Measurements from ENCODE around the gene NSUN2.
"Not testable (repeated sequence)": the region's sequence is repeated elsewhere in the genome, so short reads cannot be mapped to it uniquely, and the experiment has no call there.

NSUN2 gene

GRCh38 chr5:6583049-6583880, 49.6 kb downstream of the NSUN2 start:
- no peak for DNase-seq (ENCODE audit: low read depth)

GRCh38 chr5:6582507-6583048, 50.3 kb downstream of the NSUN2 start:
- no peak for DNase-seq (ENCODE audit: low read depth)

DNA sequence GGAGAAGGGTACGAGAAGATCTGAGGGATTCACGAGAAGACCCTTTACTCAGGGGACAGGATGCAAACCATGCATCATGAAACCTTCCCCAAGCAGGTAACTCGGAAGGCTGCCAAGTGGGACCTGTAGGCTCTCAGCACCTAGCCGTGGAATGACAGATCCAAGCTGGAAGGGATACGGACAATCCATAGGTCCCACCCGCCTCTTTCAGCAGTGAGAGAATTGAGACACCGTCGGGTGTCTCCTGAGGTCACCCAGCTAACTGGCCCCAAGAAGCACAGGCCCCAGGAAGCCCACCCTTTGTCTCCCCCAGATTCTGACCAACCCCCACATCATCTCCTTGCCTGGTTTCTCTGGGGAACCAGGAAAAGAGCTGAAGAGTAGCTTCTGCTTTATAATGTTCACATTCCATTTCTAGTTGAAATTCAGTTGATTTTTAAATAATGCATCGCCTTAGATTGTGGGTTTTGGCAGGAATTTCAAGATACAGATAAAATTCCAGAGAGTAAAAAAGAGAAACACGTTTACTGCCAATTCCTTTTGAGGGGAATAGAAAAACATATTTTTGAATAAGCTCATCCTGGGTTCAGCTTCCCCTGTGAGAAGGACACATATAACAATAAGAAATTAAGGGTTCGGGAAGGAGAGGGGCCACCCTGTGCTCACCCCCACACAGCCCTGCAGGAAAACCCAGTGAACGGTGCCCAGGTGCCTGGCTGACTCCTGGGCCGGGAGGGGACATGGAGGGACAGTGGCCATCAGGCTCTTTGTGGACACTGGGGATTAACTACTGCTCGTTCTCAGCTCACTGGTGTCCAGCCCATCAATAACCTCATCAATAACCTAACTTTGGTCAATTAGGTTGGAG, 51.1 kb downstream of the NSUN2 start:
- DNase-seq (ENCODE audit: low read depth), result no peak

DNA sequence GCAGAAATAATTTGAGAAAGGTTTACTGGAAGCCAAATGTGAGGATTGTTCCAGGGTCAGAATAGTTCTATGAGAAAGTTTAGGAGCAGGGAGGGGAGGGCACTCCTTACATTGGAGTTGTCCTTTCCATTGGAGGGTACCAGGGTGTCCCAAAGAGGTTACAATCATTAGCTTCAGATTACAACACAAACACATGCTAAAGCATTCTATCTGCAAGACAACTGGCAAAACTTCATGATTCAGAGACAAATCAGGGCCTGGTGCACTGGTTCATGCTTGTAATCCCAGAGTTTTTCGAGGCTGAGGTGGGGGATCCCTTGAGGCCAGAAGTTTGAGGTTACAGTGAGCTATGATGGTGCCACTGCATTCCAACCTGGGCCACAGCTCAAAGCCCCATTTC, 51.8 kb downstream of the NSUN2 start:
- DNase-seq (ENCODE audit: low read depth), result no peak

- no peak for DNase-seq (ENCODE audit: low read depth)
Measured at GRCh38 chr5:6579535-6579934, 53.3 kb downstream of the NSUN2 start.

- DNase-seq (ENCODE audit: low read depth), result no peak
Measured at GRCh38 chr5:6578676-6579343, 54.0 kb downstream of the NSUN2 start.

DNA sequence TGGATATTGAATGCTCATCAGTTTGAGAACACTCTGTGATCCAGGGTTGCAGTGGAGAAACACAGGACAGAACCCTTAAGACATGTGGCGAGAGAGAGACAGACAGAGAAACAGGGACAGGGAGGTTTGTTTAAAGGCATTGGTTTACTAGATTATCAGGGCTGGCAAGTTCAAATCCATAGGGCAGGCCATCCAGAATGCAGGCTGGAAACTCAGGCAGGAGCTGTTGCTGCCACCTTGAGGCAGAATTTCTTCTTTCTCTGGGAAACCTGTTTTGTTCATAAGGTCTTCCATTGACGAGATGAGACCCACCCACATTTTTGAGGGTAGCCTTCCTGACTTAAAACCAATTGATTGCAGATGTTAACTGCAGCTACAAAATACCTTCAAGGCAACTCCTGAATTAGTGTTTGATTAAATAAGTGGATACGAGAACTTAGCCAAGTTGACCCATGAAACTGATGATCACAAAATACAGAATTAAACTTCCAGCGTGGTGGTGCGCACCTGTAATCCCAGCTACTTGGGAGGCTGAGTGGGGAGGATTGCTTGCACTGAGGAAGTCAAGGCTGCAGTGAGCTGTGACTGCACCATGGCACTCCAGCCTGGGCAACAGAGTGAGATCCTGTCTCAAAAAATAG, 55.9 kb downstream of the NSUN2 start:
- peak; percentile 49 for DNase-seq (ENCODE audit: low read depth)

DNA sequence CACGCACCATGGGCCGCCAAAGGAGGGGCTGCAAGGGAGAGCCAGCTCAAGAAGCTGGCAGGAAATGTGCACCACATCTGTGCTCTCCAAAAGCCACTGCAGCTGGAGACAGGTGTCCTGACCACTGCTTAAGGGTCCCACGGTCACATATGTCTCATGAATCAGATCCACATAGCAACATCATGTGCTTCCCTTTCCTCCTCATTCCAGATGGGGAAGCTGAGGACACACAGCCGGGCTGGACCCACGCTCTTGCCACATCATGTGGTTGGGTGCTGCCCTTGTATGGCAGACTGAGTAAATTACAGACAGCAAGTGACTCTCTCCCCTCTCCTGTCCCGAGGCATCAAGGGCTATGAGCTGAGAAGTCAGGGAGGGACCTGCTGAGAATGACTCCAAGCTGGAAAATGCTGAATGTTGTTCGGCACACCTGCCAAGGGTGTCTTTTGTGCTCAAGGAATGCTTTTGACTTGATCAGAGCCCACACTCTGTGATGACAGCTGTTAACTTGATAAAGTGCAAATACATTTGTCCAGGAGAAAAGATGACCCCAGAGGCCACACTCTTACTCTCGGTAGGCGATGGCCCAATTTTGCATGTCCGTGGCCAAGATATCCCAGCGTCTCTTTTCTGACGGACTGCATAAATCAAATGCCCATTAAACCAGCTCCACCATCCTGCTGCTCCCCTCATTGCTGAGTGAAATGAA, 58.2 kb downstream of the NSUN2 start:
- no peak for DNase-seq (ENCODE audit: low read depth)

- DNase-seq (ENCODE audit: low read depth), result no peak
Measured at GRCh38 chr5:6574111-6574510, 58.7 kb downstream of the NSUN2 start.

DNA sequence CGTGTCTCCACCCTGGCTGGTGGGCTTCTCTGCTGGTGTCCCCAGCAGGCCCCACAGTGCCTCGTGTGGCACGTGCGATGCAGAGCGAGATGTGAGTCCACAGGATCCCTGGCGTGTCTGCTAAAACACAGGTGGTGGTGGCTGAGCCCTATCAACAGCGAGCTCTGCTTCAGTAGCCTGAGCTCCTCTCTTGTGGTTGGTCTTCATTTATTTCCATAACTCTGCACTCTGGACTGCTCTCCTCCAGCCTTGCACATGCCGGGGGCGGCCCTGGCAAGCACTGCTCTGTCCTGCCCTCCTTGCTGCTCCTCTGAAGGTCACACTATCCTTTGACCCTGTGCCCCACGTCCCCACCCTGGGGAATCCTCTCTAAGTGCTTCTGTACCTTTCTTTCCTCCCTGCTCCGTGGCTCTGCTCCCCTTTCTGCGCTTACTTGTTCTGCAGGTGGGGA, 59.2 kb downstream of the NSUN2 start:
- no peak for DNase-seq (ENCODE audit: low read depth)

GRCh38 chr5:6572825-6573380, 59.9 kb downstream of the NSUN2 start:
- no peak for DNase-seq (ENCODE audit: low read depth)

DNA sequence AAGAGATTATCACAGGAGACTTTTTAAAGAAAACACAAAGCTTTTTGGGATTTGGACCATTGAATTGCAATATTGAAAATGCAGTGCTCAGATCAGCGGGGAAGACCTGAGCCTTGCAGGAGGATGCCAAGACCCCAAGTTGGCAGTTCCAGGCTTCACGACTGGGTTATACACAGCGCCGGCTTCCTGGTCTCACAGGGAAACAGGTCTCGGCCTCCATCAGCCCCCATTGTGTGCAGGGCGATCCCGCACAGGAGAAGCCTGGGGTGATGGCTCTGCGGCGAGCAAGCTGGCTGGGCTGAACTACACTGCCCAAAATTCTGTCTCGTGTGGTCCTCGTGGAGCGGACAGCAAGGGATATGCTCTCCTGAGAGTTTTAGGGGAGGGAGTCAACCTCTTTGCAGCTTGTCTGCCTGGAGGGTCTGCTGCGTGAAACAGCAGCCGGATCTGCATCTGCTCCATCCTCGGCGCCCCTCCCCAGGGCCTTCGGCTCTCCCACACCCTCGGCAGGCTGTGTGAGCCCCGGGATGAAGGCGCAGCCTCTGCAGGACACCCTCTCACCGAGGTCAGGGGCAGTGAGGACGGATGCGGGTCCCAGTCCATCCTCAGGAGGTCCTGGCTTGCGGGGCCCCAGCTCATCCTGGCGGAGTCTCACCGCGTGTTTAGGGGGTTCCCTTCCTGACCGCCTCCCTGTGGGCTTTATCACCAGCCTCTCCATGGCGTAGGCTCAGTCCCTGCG, 60.6 kb downstream of the NSUN2 start:
- DNase-seq (ENCODE audit: low read depth), result no peak

- DNase-seq (ENCODE audit: low read depth), result not testable (repeated sequence)
Measured at GRCh38 chr5:6571607-6572006, 61.2 kb downstream of the NSUN2 start.

GRCh38 chr5:6570530-6570929, 62.3 kb downstream of the NSUN2 start:
- DNase-seq (ENCODE audit: low read depth), result no peak

GRCh38 chr5:6568889-6569288, 64.0 kb downstream of the NSUN2 start:
- DNase-seq (ENCODE audit: low read depth), result no peak

DNA sequence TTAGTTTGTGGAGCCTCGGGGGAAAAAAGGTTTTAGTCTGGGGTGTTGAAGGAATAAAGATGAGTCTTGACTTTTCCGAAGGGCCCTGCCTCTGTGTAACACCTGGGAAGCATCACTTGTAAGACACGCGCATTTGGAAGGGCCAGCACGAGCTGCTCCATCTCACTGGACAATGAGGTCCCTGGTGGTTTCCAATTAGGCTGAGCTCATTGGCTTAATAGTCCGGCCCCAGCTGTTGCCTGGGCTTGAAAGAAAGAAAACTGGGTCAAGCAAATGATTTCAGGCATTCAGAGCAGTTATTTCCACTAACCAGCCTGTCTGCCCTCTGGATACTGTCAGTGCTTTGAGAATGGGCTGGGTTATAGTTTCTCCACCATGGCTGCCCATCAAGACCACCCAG, 64.5 kb downstream of the NSUN2 start:
- no peak for DNase-seq (ENCODE audit: low read depth)

GRCh38 chr5:6567835-6568234, 65.0 kb downstream of the NSUN2 start:
- DNase-seq (ENCODE audit: low read depth), result no peak

DNA sequence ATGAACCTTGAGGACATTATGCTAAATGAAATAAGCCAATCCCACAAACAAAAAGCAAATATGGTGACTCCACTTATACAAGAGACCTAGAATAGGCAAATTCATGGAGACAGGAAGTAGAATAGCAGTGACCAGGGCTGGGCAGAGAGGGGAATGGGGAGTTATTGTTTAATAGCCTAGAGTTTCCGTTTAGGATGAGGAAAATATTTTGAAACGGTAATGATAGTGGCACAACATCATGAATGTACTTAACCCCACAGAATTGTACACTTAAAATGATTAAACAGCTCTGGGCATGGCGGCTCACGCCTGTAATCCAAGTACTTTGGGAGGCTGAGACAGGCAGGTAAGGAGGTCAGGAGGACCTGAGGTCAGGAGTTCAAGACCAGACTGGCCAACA, 65.8 kb downstream of the NSUN2 start:
- no peak for DNase-seq (ENCODE audit: low read depth)

DNA sequence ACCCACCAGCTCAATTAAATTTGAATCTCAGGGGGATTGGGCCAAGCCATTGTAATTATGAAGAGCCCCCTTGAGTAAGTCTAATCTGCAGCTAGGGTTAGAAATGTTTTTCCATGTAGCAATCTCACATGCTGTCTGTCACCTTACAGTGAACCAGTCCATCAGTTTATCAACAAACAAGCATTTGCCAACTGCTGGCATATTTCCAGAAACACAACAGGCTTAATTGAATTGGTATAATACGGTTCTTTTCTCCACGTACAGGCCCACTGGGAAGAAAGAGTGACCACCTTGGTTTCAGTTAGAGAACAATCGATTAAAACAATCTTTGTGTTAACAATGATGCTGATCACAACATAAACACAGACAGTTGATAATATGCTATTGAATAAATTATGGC, 67.4 kb downstream of the NSUN2 start:
- no peak for DNase-seq (ENCODE audit: low read depth)

Data from fibroblast of the conjunctiva (primary cell).